ENCODE data around the gene RPL18. TPM values are rescaled to one million over a fixed set of nuclear protein-coding genes. Genes with fewer than 3 reads are reported as not detected.
"Not testable (repeated sequence)": the region's sequence is repeated elsewhere in the genome, so short reads cannot be mapped to it uniquely, and the experiment has no call there.

Gene RPL18
- polyA plus RNA-seq, 4 donors, result 2,041 to 3,184 (median 2,596) TPM

GRCh38 chr19:48635263-48635965, 16.4 kb upstream of the RPL18 start:
- Histone ChIP-seq H3K4me1 (ENCODE audit: control insufficient read depth in 3 of 3, insufficient read depth in 2 of 3, low read depth in 1 of 3, low read length in 2 of 3) (peaks cover 11 to 62% (median 21%) of the 10 kb centered on the region in 3 donors), H3K27me3 (ENCODE audit: control insufficient read depth in 3 of 3, insufficient read depth in 3 of 3, low read length in 3 of 3) (peaks cover 0 to 5% (median 0%) of the 10 kb centered on the region in 3 donors), H3K27ac (ENCODE audit: low read depth in 1 of 3, low read length in 2 of 3) (peak overlapping the region; percentile 94 to 99 (median 96)), H3K36me3 (ENCODE audit: control insufficient read depth in 3 of 3, insufficient read depth in 2 of 3, low read depth in 1 of 3, low read length in 3 of 3) (peaks cover 0 to 9% (median 0%) of the 10 kb centered on the region in 3 donors), H3K9me3 (ENCODE audit: control insufficient read depth in 2 of 2, insufficient read depth in 1 of 2, low read depth in 1 of 2, low read length in 1 of 2) (no peaks in the 10 kb centered on the region), H3K4me3 (ENCODE audit: low read depth in 1 of 3, low read length in 3 of 3) (peak overlapping the region; percentile 50 to 94 (median 67))
- peak; percentile 78 to 83 for DNase-seq
- FAIRE-seq, result no peak
- 1% methylated on average over 26 to 67 of the region's 67 CpGs for WGBS, 3 donors

- Histone ChIP-seq H3K36me3 (ENCODE audit: control insufficient read depth in 3 of 3, insufficient read depth in 2 of 3, low read depth in 1 of 3, low read length in 3 of 3) (peaks cover 0 to 11% (median 0%) of the 10 kb centered on the region in 3 donors), H3K27ac (ENCODE audit: low read depth in 1 of 3, low read length in 2 of 3) (peak overlapping the region; percentile 94 to 99 (median 96)), H3K9me3 (ENCODE audit: control insufficient read depth in 2 of 2, insufficient read depth in 1 of 2, low read depth in 1 of 2, low read length in 1 of 2) (no peaks in the 10 kb centered on the region), H3K4me3 (ENCODE audit: low read depth in 1 of 3, low read length in 3 of 3) (peak overlapping the region in 2 of 3 donors; percentile 12 to 94), H3K27me3 (ENCODE audit: control insufficient read depth in 3 of 3, insufficient read depth in 3 of 3, low read length in 3 of 3) (peaks cover 0 to under 1% (median 0%) of the 10 kb centered on the region in 3 donors), H3K4me1 (ENCODE audit: control insufficient read depth in 3 of 3, insufficient read depth in 2 of 3, low read depth in 1 of 3, low read length in 2 of 3) (peaks cover 12 to 70% (median 21%) of the 10 kb centered on the region in 3 donors)
- DNase-seq (peak; percentile 98), FAIRE-seq (no peak)
- 2 to 5% (median 4%) methylated on average over 31 to 37 of the region's 37 CpGs for WGBS, 3 donors
These were observed 15.7 kb upstream of the RPL18 start for GRCh38 chr19:48634424-48635262.

GRCh38 chr19:48634036-48634342, 15.0 kb upstream of the RPL18 start:
- Histone ChIP-seq H3K4me1 (ENCODE audit: control insufficient read depth in 3 of 3, insufficient read depth in 2 of 3, low read depth in 1 of 3, low read length in 2 of 3) (peaks cover 15 to 73% (median 21%) of the 10 kb centered on the region in 3 donors), H3K36me3 (ENCODE audit: control insufficient read depth in 3 of 3, insufficient read depth in 2 of 3, low read depth in 1 of 3, low read length in 3 of 3) (peaks cover 0 to 18% (median 0%) of the 10 kb centered on the region in 3 donors), H3K27ac (ENCODE audit: low read depth in 1 of 3, low read length in 2 of 3) (peak overlapping the region; percentile 77 to 86 (median 79)), H3K27me3 (ENCODE audit: control insufficient read depth in 3 of 3, insufficient read depth in 3 of 3, low read length in 3 of 3) (no peaks in the 10 kb centered on the region), H3K9me3 (ENCODE audit: control insufficient read depth in 2 of 2, insufficient read depth in 1 of 2, low read depth in 1 of 2, low read length in 1 of 2) (no peaks in the 10 kb centered on the region), H3K4me3 (ENCODE audit: low read depth in 1 of 3, low read length in 3 of 3) (peak overlapping the region in 1 of 3 donors; percentile 19)
- FAIRE-seq, result no peak
- WGBS, 3 donors, result 17 to 44% (median 28%) methylated on average over 7 of the region's 7 CpGs
- DNase-seq, result no peak

- peaks cover 11 to 67% (median 19%) of the 10 kb centered on the region in 3 donors for H3K4me1 ChIP-seq (ENCODE audit: control insufficient read depth in 3 of 3, insufficient read depth in 2 of 3, low read depth in 1 of 3, low read length in 2 of 3)
- peak overlapping the region; percentile 77 to 86 (median 79) for H3K27ac ChIP-seq (ENCODE audit: low read depth in 1 of 3, low read length in 2 of 3)
- DNase-seq, result peak; percentile 91 to 99
- WGBS, 3 donors, result 26 to 62% (median 40%) methylated on average over 22 of the region's 22 CpGs
- no peak overlapping the region for H3K4me3 ChIP-seq (ENCODE audit: low read depth in 1 of 3, low read length in 3 of 3)
- no peaks in the 10 kb centered on the region for H3K9me3 ChIP-seq (ENCODE audit: control insufficient read depth in 2 of 2, insufficient read depth in 1 of 2, low read depth in 1 of 2, low read length in 1 of 2)
- no peak for FAIRE-seq
- H3K27me3 ChIP-seq (ENCODE audit: control insufficient read depth in 3 of 3, insufficient read depth in 3 of 3, low read length in 3 of 3), result no peaks in the 10 kb centered on the region
- H3K36me3 ChIP-seq (ENCODE audit: control insufficient read depth in 3 of 3, insufficient read depth in 2 of 3, low read depth in 1 of 3, low read length in 3 of 3), result peaks cover 0 to 24% (median 0%) of the 10 kb centered on the region in 3 donors
These were observed 14.4 kb upstream of the RPL18 start for GRCh38 chr19:48633148-48634035.

- peaks cover 12 to 70% (median 18%) of the 10 kb centered on the region in 3 donors for H3K4me1 ChIP-seq (ENCODE audit: control insufficient read depth in 3 of 3, insufficient read depth in 2 of 3, low read depth in 1 of 3, low read length in 2 of 3)
These were observed 13.7 kb upstream of the RPL18 start for GRCh38 chr19:48632692-48633147.

GRCh38 chr19:48632286-48632685, 13.3 kb upstream of the RPL18 start:
- Histone ChIP-seq H3K4me1 (ENCODE audit: control insufficient read depth in 3 of 3, insufficient read depth in 2 of 3, low read depth in 1 of 3, low read length in 2 of 3) (peaks cover 12 to 75% (median 18%) of the 10 kb centered on the region in 3 donors), H3K27ac (ENCODE audit: low read depth in 1 of 3, low read length in 2 of 3) (peak overlapping the region in 2 of 3 donors; percentile 79 to 83), H3K36me3 (ENCODE audit: control insufficient read depth in 3 of 3, insufficient read depth in 2 of 3, low read depth in 1 of 3, low read length in 3 of 3) (peaks cover 0 to 35% (median 0%) of the 10 kb centered on the region in 3 donors)
- FAIRE-seq; DNase-seq; H3K4me3 ChIP-seq (ENCODE audit: low read depth in 1 of 3, low read length in 3 of 3); H3K27me3 ChIP-seq (ENCODE audit: control insufficient read depth in 3 of 3, insufficient read depth in 3 of 3, low read length in 3 of 3); H3K9me3 ChIP-seq (ENCODE audit: control insufficient read depth in 2 of 2, insufficient read depth in 1 of 2, low read depth in 1 of 2, low read length in 1 of 2): not testable (repeated sequence)
- 77 to 87% (median 79%) methylated on average over 11 of the region's 11 CpGs for WGBS, 3 donors

More at GRCh38 chr19:48632692-48633147, 13.7 kb upstream of the RPL18 start:
- Histone ChIP-seq H3K36me3 (ENCODE audit: control insufficient read depth in 3 of 3, insufficient read depth in 2 of 3, low read depth in 1 of 3, low read length in 3 of 3) (peaks cover 0 to 30% (median 0%) of the 10 kb centered on the region in 3 donors), H3K9me3 (ENCODE audit: control insufficient read depth in 2 of 2, insufficient read depth in 1 of 2, low read depth in 1 of 2, low read length in 1 of 2) (no peaks in the 10 kb centered on the region), H3K27me3 (ENCODE audit: control insufficient read depth in 3 of 3, insufficient read depth in 3 of 3, low read length in 3 of 3) (no peaks in the 10 kb centered on the region), H3K4me3 (ENCODE audit: low read depth in 1 of 3, low read length in 3 of 3) (no peak overlapping the region), H3K27ac (ENCODE audit: low read depth in 1 of 3, low read length in 2 of 3) (peak overlapping the region; percentile 77 to 83 (median 79))
- peak; percentile 31 to 67 for DNase-seq
- no peak for FAIRE-seq

GRCh38 chr19:48631225-48631624, 12.2 kb upstream of the RPL18 start:
- Histone ChIP-seq H3K9me3 (ENCODE audit: control insufficient read depth in 2 of 2, insufficient read depth in 1 of 2, low read depth in 1 of 2, low read length in 1 of 2) (no peaks in the 10 kb centered on the region), H3K27ac (ENCODE audit: low read depth in 1 of 3, low read length in 2 of 3) (peak overlapping the region; percentile 79 to 87 (median 85)), H3K4me1 (ENCODE audit: control insufficient read depth in 3 of 3, insufficient read depth in 2 of 3, low read depth in 1 of 3, low read length in 2 of 3) (peaks cover 12 to 77% (median 18%) of the 10 kb centered on the region in 3 donors), H3K4me3 (ENCODE audit: low read depth in 1 of 3, low read length in 3 of 3) (no peak overlapping the region), H3K36me3 (ENCODE audit: control insufficient read depth in 3 of 3, insufficient read depth in 2 of 3, low read depth in 1 of 3, low read length in 3 of 3) (peaks cover 0 to 40% (median 0%) of the 10 kb centered on the region in 3 donors), H3K27me3 (ENCODE audit: control insufficient read depth in 3 of 3, insufficient read depth in 3 of 3, low read length in 3 of 3) (no peaks in the 10 kb centered on the region)
- WGBS, 3 donors, result 60 to 65% (median 63%) methylated on average over 3 of the region's 3 CpGs
- FAIRE-seq, result no peak
- DNase-seq, result peak in 1 of 2 donors; percentile 31

Data from small intestine (tissue), 7 donors.